ENCODE results near the gene RNPS1.

RNPS1 gene, protein sequence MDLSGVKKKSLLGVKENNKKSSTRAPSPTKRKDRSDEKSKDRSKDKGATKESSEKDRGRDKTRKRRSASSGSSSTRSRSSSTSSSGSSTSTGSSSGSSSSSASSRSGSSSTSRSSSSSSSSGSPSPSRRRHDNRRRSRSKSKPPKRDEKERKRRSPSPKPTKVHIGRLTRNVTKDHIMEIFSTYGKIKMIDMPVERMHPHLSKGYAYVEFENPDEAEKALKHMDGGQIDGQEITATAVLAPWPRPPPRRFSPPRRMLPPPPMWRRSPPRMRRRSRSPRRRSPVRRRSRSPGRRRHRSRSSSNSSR

DNA sequence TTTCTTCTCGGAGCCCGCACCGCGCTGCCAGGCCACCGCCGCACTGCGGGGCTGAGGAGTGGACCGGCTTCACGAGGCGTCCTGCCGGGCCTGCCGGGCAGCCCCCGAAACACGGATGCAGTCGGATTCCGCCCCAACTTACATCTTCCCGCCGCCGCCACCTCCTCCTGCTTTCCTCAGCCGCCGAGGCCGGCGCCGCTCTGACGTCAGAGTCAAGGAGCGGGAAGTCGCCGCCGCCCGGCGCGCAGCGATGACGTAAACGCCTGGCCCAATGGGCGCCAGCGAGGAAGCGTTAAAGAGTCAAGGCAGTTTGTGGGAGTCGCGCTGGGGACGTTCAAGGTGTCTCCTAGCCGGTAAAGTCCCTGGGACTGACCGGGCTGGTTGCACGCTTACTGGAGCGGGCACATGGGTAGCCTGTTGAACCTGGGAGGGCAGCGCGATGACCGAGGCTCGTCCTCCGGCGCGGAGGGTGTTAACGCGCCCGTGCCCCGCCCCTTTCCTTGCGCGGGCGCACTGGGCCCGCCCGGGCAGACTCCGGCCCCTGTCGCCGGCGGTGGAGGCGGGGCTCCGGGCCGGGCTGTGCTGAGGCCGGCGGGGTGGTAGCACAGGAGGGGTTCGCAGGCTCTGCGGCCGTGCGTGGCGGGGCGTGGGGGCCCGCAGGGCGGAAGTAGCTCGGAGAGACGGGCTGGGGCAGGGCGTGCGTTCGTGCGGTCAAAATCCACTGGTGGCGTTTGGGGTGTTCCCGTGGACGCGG, at the start of gene RNPS1:
RNPS1 (minus strand) TSS at position 214 of the 754 bp plus-strand sequence. CDS start 3,483 bp downstream, outside the sequence.
- Mint-ChIP-seq H3K4me1 (peaks cover 66% of the 10 kb centered on the region), H3K9me3 (no peaks in the 10 kb centered on the region), H3K27ac (peak within 1 kb of the TSS; percentile 100), H3K27me3 (no peaks in the 10 kb centered on the region), H3K36me3 (peaks cover 4% of the 10 kb centered on the region), H3K4me3 (peak within 1 kb of the TSS; percentile 90)
- ATAC-seq: peak; percentile 96

DNA sequence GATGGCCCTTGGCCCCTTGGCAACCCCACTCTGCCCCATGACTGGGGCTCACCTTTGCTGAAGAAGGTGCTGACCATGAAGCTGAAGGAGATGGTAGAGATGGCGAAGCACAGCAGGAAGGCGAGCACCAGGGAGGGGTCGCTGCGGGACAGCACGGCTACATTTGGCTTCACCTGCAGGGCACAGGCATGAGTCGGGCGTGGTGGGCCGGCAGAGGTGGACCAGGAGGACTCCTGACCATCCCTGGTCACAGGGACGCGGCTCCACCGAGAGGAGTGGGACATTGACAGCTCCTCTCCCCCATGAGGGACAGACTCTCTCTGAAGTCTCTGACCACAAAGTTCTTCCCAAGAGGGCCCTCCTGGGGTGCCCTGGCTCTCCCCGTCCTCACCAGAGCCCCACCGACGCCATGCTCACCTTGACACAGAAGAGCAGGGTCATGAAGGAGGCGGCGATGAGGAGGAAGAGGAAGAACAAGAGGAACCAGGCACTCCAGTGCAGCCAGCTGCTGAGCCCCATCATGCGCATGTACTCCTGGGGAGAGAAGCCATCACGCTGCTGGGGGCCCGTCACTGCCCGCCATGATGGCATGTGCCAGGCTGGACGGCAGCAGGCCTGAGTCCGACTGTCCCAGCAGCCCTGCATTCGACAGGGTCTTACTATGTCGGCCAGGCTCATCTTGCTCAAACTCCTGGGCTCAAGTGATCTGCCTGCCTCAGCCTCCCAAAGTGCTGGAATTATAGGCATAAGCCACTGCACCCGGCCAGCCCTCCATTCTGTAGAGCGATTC, 49.5 kb upstream of the RNPS1 start:
- H3K36me3 Mint-ChIP-seq: peaks cover 20% of the 10 kb centered on the region
- ATAC-seq: no peak
- H3K9me3 Mint-ChIP-seq: no peaks in the 10 kb centered on the region

DNA sequence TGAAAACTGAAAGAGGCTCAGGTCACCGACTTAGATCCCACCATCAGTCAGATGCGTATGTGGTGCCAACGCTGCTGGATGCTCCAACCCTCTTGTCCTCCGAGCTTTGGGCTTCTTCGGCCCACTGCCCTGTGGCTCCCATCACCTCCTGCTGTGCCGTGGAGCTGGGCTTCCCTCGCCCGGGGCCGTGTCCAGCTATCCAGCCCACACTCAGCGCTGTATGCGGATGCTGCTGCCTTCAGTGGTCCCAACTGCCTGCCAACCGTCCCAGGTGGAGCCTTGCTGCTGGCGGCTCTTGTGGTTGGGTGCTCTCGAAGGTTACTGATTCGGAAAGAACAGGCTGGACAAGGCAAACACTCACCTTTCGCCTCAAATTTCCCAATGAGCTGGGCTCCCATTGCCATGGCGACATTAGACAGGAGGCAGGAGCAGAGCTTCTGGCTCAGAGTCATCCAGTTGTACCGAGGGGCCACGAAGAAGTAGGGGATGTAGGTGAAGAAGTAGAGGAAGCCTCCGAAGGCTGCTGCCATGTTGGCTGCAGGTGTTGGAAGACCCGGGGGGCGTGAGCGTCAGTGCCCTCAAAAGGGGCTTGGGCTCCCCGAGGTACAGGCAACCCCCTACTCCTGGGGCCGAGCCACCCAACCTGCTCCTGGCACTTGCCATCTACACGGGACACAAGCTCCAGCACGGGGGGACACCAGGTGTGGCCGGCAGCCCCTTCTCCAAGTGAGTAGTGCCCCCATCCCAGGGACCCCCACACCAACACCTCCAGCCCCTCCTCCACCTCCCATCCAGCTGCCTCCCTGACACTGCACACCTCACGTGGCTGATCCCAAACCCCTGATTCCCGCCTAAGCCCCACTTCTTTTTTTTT, 40.4 kb upstream of the RNPS1 start:
- ATAC-seq: no peak
- H3K27me3 Mint-ChIP-seq: no peaks in the 10 kb centered on the region
- H3K9me3 Mint-ChIP-seq: no peaks in the 10 kb centered on the region
- peaks cover 6% of the 10 kb centered on the region for H3K36me3 Mint-ChIP-seq
- H3K4me3 Mint-ChIP-seq: no peak overlapping the region
- no peaks in the 10 kb centered on the region for H3K4me1 Mint-ChIP-seq
- no peak overlapping the region for H3K27ac Mint-ChIP-seq

More for the DNA sequence above, 49.5 kb upstream of the RNPS1 start:
- Mint-ChIP-seq H3K4me3 (no peak overlapping the region), H3K4me1 (no peaks in the 10 kb centered on the region), H3K27ac (no peak overlapping the region), H3K27me3 (no peaks in the 10 kb centered on the region)

DNA sequence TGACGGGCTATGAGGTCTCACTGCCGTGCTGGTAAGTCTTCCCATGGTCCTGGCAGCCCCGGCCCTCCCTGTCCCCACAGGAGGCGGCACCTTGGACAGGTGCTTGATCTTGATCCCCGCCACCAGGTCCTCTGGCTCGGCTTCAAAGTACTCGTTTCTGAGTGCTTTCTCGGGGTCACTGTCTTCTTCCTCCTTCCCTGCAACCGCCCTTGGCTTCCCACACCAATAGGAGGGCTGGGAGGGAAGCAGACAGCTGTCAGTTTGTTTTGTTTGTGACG, 31.9 kb upstream of the RNPS1 start:
- H3K4me3 Mint-ChIP-seq: no peak overlapping the region
- no peaks in the 10 kb centered on the region for H3K9me3 Mint-ChIP-seq
- H3K36me3 Mint-ChIP-seq: no peaks in the 10 kb centered on the region
- peaks cover 4% of the 10 kb centered on the region for H3K4me1 Mint-ChIP-seq
- H3K27me3 Mint-ChIP-seq: no peaks in the 10 kb centered on the region
- ATAC-seq: no peak
- H3K27ac Mint-ChIP-seq: no peak overlapping the region

DNA sequence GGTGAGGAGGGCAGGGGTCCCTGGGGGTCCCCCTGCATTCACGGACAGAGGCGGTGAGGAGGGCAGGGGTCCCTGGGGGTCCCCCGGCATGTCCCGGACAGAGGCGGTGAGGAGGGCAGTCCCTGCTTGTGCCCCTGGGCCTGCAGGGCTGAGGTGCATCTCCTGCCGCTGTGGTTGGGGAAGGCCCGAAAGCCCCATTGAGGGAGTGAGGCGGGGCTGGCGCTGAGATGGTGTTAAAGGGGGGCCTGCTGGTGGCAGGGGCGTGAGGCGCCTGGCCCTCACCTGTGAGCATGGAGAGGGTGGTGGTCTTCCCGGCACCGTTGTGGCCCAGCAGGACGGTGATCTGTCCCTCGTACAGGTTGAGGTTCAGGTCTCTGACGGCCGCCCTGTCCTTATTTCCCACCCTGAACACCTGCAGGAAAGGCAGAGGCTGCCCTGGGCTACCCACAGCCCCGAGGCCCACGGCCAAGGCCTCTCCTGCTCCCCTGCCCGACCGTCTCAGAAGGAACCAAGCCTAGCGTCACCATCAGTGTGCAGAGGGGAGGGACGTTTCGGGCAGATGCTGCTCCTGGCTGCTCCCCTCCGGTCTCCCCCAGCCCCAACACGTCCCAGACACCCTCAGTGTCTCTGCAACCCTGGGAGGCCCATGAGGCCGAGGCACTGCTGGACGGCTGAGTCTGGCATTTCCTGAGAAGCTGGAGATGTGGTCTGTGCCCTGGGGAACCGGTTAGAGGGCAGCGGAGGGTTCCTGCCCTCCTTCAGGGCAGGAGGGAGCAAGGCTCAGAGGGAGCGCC, 31.4 kb upstream of the RNPS1 start:
- no peak overlapping the region for H3K4me3 Mint-ChIP-seq
- no peaks in the 10 kb centered on the region for H3K27me3 Mint-ChIP-seq
- no peak overlapping the region for H3K27ac Mint-ChIP-seq
- ATAC-seq: no peak
- H3K36me3 Mint-ChIP-seq: no peaks in the 10 kb centered on the region
- H3K9me3 Mint-ChIP-seq: no peaks in the 10 kb centered on the region
- peaks cover 4% of the 10 kb centered on the region for H3K4me1 Mint-ChIP-seq

DNA sequence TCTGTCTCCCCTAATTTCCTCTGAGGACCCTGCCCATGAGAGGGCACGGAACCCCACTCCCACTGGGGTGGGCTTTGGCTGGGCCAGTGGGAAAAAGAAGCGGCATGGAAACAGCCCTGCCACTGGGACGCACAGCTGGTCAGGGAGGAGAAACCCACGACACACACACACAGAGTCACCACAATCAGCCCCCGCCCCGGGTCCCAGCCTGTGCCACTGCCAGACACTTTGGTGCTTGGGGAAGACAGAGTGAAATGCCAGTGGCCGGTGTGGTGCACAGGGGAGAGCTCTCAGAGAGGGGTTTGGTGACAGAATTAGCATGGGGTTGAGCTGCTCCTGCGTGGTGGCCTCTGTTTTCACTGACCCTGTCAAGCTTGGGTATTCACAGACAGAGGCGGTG, 30.7 kb upstream of the RNPS1 start:
- no peak overlapping the region for H3K4me3 Mint-ChIP-seq
- no peak overlapping the region for H3K27ac Mint-ChIP-seq
- no peaks in the 10 kb centered on the region for H3K36me3 Mint-ChIP-seq
- H3K9me3 Mint-ChIP-seq: no peaks in the 10 kb centered on the region
- peaks cover 4% of the 10 kb centered on the region for H3K4me1 Mint-ChIP-seq
- ATAC-seq: no peak
- no peaks in the 10 kb centered on the region for H3K27me3 Mint-ChIP-seq

DNA sequence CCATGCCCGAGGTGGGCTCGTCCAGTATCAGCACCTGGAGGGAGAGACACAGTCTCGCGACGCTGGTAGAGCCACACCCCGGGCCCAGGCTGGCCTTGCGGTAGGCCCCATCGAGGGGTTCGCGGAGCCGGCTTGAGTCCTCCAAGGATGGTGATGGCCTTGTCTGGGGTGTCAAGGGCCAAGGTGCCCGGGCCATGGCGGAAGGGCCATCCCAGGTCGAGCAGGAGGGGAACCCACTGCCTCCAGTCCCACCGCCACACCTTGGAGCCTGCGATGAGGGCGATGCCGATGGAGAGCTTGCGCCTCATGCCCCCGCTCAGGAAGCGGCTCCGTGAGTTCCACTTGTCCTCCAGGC, 29.6 kb upstream of the RNPS1 start:
- no peak for ATAC-seq
- Mint-ChIP-seq H3K27ac (no peak overlapping the region), H3K27me3 (no peaks in the 10 kb centered on the region), H3K36me3 (no peaks in the 10 kb centered on the region), H3K4me3 (no peak overlapping the region), H3K4me1 (peaks cover 4% of the 10 kb centered on the region), H3K9me3 (no peaks in the 10 kb centered on the region)

DNA sequence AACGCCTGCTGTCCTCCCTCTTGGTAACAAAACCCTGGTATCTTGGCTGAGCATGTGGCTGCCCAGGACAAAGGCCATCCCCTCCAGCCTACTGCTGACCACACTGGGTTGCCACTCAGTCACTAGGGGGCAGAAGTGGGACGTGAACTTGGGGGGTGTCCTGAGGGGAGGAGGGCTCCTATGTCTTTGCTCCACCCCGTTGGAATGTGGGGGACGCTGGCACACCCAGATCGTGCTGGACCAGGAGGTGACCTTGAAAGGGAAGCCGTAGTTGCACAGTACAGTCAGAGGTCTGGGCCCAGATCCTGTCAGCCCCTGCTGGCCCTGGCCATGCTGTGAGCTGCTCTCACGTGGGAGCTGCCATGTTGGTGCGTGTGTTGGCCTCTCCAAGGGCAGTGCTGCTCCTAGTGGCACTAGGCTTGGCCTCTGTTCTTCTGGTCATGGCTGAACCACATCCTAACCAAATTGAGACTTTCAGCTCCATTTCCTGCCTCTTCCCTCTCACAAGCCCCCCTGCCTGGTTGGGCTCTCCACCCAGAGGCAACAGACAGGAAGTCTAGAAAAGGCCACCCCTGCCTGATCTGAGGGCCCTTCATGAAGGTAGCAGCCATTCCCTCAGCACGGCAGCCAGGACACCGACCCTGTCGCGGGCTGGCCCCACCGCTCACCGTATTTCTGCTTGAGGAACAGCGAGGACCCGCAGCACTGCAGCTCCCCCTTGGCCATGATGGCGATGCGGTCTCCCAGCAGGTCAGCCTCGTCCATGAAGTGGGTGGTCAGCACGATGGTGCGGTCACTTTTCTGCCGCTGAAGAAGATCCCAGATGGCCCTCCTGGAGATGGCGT, 29.0 kb upstream of the RNPS1 start:
- H3K36me3 Mint-ChIP-seq: no peaks in the 10 kb centered on the region
- no peaks in the 10 kb centered on the region for H3K9me3 Mint-ChIP-seq
- H3K27ac Mint-ChIP-seq: no peak overlapping the region
- H3K4me3 Mint-ChIP-seq: no peak overlapping the region
- peaks cover 4% of the 10 kb centered on the region for H3K4me1 Mint-ChIP-seq
- H3K27me3 Mint-ChIP-seq: no peaks in the 10 kb centered on the region
- no peak for ATAC-seq

DNA sequence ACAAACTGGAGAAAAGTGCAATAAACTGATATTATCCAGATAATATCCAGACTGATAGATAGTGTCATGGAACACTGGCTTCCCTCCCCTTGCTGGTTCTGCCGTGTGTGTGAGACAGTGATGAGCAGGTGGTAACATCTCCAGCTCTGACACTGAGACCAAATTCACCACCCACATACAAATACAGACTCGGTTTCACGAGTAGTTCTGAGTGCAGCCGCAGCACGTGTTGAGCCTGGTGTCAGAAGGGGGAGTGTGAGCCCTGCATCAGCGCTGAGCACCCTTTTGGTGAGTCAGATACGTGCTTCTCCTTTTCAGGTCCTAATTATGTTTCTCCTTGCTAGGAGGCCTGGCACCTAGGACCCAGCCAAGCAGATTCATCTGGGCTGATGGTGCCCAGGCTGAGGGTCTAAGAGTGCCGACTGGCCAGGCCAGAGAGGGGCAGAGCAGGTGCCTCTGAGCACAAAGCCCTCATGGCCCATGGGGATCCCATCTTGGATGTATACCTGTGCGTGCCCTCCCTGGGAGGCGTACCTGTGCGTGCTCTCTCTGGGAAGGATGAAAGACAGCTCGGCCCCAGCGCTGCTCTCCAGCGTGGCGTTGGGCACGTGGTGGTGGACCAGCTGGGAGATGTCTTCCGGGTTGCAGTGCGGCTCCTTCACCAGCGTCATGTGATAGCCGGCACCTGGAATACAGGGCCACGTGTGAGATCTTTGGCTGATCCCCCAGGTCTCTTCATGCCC, 27.3 kb upstream of the RNPS1 start:
- Mint-ChIP-seq H3K27ac (no peak overlapping the region), H3K27me3 (no peaks in the 10 kb centered on the region), H3K9me3 (no peaks in the 10 kb centered on the region), H3K4me1 (peaks cover 4% of the 10 kb centered on the region), H3K36me3 (no peaks in the 10 kb centered on the region), H3K4me3 (no peak overlapping the region)
- peak; percentile 95 for ATAC-seq

DNA sequence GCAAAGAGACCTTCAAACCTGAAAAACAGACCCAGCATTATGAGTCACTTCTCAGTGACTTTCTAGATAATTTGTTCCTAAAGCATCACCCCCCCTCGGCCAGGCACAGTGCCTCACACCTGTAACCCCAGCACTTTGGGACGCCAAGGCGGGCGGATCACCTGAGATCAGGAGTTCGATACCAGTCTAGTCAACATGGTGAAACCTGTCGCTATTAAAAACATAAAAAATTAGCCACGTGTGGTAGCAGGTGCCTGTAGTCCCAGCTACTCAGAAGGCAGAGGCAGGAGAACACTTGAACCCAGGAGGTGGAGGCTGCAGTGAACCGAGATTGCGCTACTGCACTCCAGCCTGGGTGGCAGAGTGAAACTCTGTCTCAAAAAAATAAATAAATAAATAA, 24.3 kb upstream of the RNPS1 start:
- ATAC-seq: no peak
- H3K27me3 Mint-ChIP-seq: no peaks in the 10 kb centered on the region
- no peak overlapping the region for H3K27ac Mint-ChIP-seq
- H3K36me3 Mint-ChIP-seq: no peaks in the 10 kb centered on the region
- H3K4me1 Mint-ChIP-seq: peaks cover 4% of the 10 kb centered on the region
- H3K9me3 Mint-ChIP-seq: no peaks in the 10 kb centered on the region
- H3K4me3 Mint-ChIP-seq: no peak overlapping the region

DNA sequence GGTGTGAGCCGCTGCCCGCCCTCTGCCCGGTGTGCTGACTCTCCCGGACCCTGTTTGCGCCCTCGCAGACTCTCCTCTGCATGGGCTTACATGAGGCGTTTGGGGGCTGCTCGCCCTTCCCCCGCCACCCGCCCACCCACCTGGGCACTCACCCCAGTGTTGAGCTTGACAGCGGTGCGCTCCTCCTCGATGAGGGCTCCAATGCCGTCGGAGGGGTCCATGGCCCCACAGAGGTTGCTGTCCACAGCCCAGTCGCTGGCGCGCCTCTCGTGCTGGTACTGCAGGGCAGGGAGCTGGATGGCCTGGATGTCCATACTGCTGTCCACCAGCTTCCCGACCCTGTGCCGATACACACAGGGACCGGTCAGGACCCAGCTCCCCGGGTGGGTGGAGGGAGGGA, 21.4 kb upstream of the RNPS1 start:
- no peak overlapping the region for H3K27ac Mint-ChIP-seq
- H3K27me3 Mint-ChIP-seq: no peaks in the 10 kb centered on the region
- H3K36me3 Mint-ChIP-seq: peaks cover 6% of the 10 kb centered on the region
- no peaks in the 10 kb centered on the region for H3K9me3 Mint-ChIP-seq
- no peak for ATAC-seq
- H3K4me3 Mint-ChIP-seq: no peak overlapping the region
- no peaks in the 10 kb centered on the region for H3K4me1 Mint-ChIP-seq

DNA sequence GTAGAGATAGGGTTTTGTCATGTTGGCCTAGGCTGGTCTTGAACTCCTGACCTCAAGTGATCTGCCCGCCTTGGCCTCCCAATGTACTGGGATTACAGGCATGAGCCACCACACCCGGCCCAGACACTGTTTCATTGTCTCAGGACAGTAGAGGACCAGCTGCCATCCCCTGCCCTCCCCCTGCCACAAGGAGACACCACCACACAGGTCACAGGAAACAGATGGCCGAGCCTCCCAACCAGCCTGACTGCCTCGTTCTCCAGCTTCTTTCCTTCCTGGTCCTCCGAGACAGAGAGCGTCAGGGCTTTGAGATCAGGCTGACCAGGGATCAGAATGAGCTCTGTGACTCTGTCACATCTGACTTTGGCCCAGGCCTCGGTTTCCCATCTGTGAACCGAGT, 20.8 kb upstream of the RNPS1 start:
- Mint-ChIP-seq H3K27ac (no peak overlapping the region), H3K27me3 (no peaks in the 10 kb centered on the region), H3K4me1 (no peaks in the 10 kb centered on the region), H3K4me3 (no peak overlapping the region), H3K9me3 (no peaks in the 10 kb centered on the region), H3K36me3 (peaks cover 11% of the 10 kb centered on the region)
- no peak for ATAC-seq

DNA sequence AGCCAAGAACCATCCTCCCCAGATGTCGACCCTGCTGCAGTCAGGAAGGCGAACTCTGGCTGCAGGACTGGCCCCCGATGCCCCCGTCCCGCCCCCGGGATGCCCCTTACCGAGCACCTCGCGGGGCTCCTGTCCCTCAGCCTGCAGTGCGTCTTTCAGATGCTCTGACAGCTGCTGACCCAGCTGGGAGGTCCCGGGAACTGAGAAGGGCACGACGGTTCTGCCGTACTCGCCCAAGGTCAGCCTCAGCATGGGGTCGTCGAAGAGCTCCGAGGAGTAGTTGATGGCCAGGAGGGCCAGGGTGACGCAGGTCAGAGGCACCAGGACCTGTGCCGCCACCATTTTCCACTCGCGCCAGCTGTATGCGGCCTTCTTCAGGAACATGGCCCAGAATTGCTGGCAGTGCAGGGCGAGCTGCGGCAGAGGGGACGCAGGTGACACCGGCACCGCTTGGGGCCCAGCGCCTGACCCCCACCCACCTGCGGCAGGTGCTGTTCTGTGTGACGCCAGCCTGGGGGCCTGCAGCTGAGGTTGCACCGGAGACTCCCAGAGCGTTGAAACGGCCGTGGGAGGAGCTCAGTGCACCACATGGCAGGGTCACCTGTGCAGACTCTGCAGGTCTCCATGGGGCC, 20.1 kb upstream of the RNPS1 start:
- no peak for ATAC-seq
- Mint-ChIP-seq H3K9me3 (no peaks in the 10 kb centered on the region), H3K4me3 (no peak overlapping the region), H3K36me3 (peaks cover 15% of the 10 kb centered on the region), H3K4me1 (no peaks in the 10 kb centered on the region), H3K27me3 (no peaks in the 10 kb centered on the region), H3K27ac (no peak overlapping the region)
